SK-N-SH (cell line): ENCODE measurements around the gene SLC29A1. TPM values are rescaled to one million over a fixed set of nuclear protein-coding genes. Genes with fewer than 3 reads are reported as not detected.

ENCODE experiments used
- CTCF ChIA-PET: fragments of 300-600, 350-600 bp; formaldehyde crosslinking; extraction: SDS; loops from one replicate; lab custom pipeline; 2021; lab: Yijun Ruan, JAX
- POLR2A ChIA-PET: fragments of 350-600 bp; sonication (Branson Sonifier 250); formaldehyde crosslinking; extraction: SDS; loops from one replicate; lab custom pipeline; 2020; ENCODE audit warnings: antibody characterized with exemption, inconsistent platforms; lab: Yijun Ruan, JAX
- DNase-seq: peaks from one replicate; pipeline ENCODE4 v3.0.0; 2012
- H2AFZ ChIP-seq: fragments of 200-600 bp; sonication (generic); 2 replicates; pipeline ENCODE4 v1.8.1; 2016; ENCODE audit warnings: antibody characterized with exemption, mild to moderate bottlenecking, low read depth
- H3F3A ChIP-seq: fragments of 200-600 bp; sonication (generic); replicated peaks from 2 replicates; pipeline ENCODE3; 2016; ENCODE audit warnings: antibody characterized with exemption, mild to moderate bottlenecking; ENCODE audit not compliant: insufficient read depth
- H3K27ac ChIP-seq, 2 experiments: fragments of 200-500 bp in 1 of 2; fragments of 200-600 bp in 1 of 2; sonication (Bioruptor generic) in 1 of 2; sonication (generic), shearing (Covaris generic) in 1 of 2; 2 replicates each; pipeline versions ENCODE4 v1.5.1 to v1.6.1; 2014 to 2016; ENCODE audit warnings: low read depth in 2 of 2, inconsistent platforms in 1 of 2, low read length in 1 of 2, mild to moderate bottlenecking in 1 of 2, mixed read lengths in 1 of 2
- H3K27me3 ChIP-seq: fragments of 200-600 bp; sonication (generic), shearing (Covaris generic); 2 replicates; pipeline ENCODE4 v1.6.1; 2016; ENCODE audit warnings: mixed run types; ENCODE audit not compliant: insufficient read depth
- H3K36me3 ChIP-seq, 2 experiments: fragments of 200-500 bp in 1 of 2; fragments of 200-600 bp in 1 of 2; sonication (Bioruptor generic) in 1 of 2; sonication (generic) in 1 of 2; replicated peaks in 1 of 2; 2 replicates each; pipeline versions ENCODE3 to v1.5.1; 2014 to 2016; ENCODE audit warnings: low read length in 1 of 2, mild to moderate bottlenecking in 1 of 2; ENCODE audit not compliant: insufficient read depth in 2 of 2, control insufficient read depth in 1 of 2
- H3K4me1 ChIP-seq, 2 experiments: fragments of 200-500 bp in 1 of 2; fragments of 200-600 bp in 1 of 2; sonication (Bioruptor generic) in 1 of 2; sonication (generic), shearing (Covaris generic) in 1 of 2; 2 replicates each; pipeline versions ENCODE4 v1.5.1 to v1.6.1; 2014 to 2016; ENCODE audit warnings: low read depth in 1 of 2, low read length in 1 of 2, mixed run types in 1 of 2; ENCODE audit not compliant: insufficient read depth in 2 of 2, control insufficient read depth in 1 of 2
- H3K4me2 ChIP-seq: fragments of 200-600 bp; sonication (generic), shearing (Covaris generic); 2 replicates; pipeline ENCODE4 v1.6.1; 2017; ENCODE audit warnings: mixed run types
- H3K4me3 ChIP-seq, 2 experiments: fragments of 200-500 bp in 1 of 2; fragments of 200-600 bp in 1 of 2; sonication (Bioruptor generic) in 1 of 2; sonication (generic), shearing (Covaris generic) in 1 of 2; 2 replicates each; pipeline versions ENCODE4 v1.5.1 to v1.8.1; 2014 to 2016; ENCODE audit warnings: low read depth in 2 of 2, inconsistent platforms in 1 of 2, low read length in 1 of 2, mild to moderate bottlenecking in 1 of 2, mixed read lengths in 1 of 2, moderate library complexity in 1 of 2
- H3K79me2 ChIP-seq: fragments of 200-600 bp; sonication (generic); 2 replicates; pipeline ENCODE4 v1.8.1; 2017; ENCODE audit warnings: mild to moderate bottlenecking; ENCODE audit not compliant: insufficient read depth
- H3K9ac ChIP-seq: fragments of 200-600 bp; sonication (generic); 2 replicates; pipeline ENCODE4 v1.6.1; 2017; ENCODE audit warnings: mixed run types
- H3K9me2 ChIP-seq: fragments of 200-600 bp; sonication (generic); 2 replicates; pipeline ENCODE4 v1.6.1; 2017; ENCODE audit warnings: mixed run types
- H3K9me3 ChIP-seq: fragments of 200-600 bp; sonication (generic); 2 replicates; pipeline ENCODE4 v1.6.1; 2017; ENCODE audit warnings: mixed run types, mild to moderate bottlenecking, moderate library complexity
- H4K20me1 ChIP-seq: fragments of 200-600 bp; sonication (generic); 2 replicates; pipeline ENCODE4 v1.6.1; 2017; ENCODE audit warnings: mild to moderate bottlenecking, mixed run types; ENCODE audit not compliant: insufficient read depth
- FOSL2 ChIP-seq: IDR thresholded peaks from 2 replicates; pipeline ENCODE4 v1.4.0; 2012; ENCODE audit warnings: low read depth, mild to moderate bottlenecking, moderate library complexity, borderline replicate concordance
- FOXJ3 ChIP-seq: sonication (generic); formaldehyde crosslinking; IDR thresholded peaks from 2 replicates; pipeline ENCODE4 v1.5.1; 2020; ENCODE audit warnings: mild to moderate bottlenecking, missing genetic modification reagents
- FOXM1 ChIP-seq: IDR thresholded peaks from 2 replicates; pipeline ENCODE4 v1.4.0; 2012; ENCODE audit warnings: low read depth, mild to moderate bottlenecking
- GATA2 ChIP-seq: sonication (generic); formaldehyde crosslinking; IDR thresholded peaks from 2 replicates; pipeline ENCODE4 v1.5.0; 2020; ENCODE audit warnings: mild to moderate bottlenecking, missing genetic modification reagents
- JUND ChIP-seq: IDR thresholded peaks from 2 replicates; pipeline ENCODE4 v1.4.0; 2012
- MAX ChIP-seq: IDR thresholded peaks from 2 replicates; pipeline ENCODE4 v1.4.0; 2012; ENCODE audit warnings: low read depth
- MEF2A ChIP-seq: IDR thresholded peaks from 2 replicates; pipeline ENCODE4 v1.4.0; 2012; ENCODE audit warnings: low read depth, borderline replicate concordance
- MXI1 ChIP-seq: IDR thresholded peaks from 2 replicates; pipeline ENCODE4 v1.6.1; 2012; ENCODE audit warnings: mild to moderate bottlenecking, low read depth, low read length, improper control_type of control experiment
- NFIC ChIP-seq: IDR thresholded peaks from 2 replicates; pipeline ENCODE4 v1.4.0; 2012; ENCODE audit warnings: borderline replicate concordance
- PBX3 ChIP-seq: IDR thresholded peaks from 2 replicates; pipeline ENCODE4; 2012
- RAD21 ChIP-seq: IDR thresholded peaks from 2 replicates; pipeline ENCODE4 v1.6.1; 2012; ENCODE audit warnings: mild to moderate bottlenecking, low read length
- RCOR1 ChIP-seq: fragments of 150-350 bp; IDR thresholded peaks from 2 replicates; pipeline ENCODE4 v1.6.1; 2017; ENCODE audit warnings: antibody characterized with exemption, low read length
- RXRA ChIP-seq: IDR thresholded peaks from 2 replicates; pipeline ENCODE4 v1.4.0; 2012; ENCODE audit warnings: low read depth, mild to moderate bottlenecking, borderline replicate concordance
- TAF1 ChIP-seq: IDR thresholded peaks from 2 replicates; pipeline ENCODE4 v1.6.1; 2012; ENCODE audit warnings: low read depth, mild to moderate bottlenecking, low read length, moderate library complexity, borderline replicate concordance
- TCF12 ChIP-seq: IDR thresholded peaks from 2 replicates; pipeline ENCODE4 v1.4.0; 2012
- WGBS: methylation state at CpG from one replicate; pipeline ENCODE4 v1.1.6; 2017; ENCODE audit warnings: low lambda C conversion rate; 5-methylcytosine and 5-hydroxymethylcytosine counted together
- polyA plus RNA-seq, 3 experiments: library from polyadenylated mRNA; depleted of rRNA; stranded (reverse); fragments of >200 nt; gene quantifications; 2 replicates each; pipeline ENCODE4 v1.2.3, GENCODE V29; 2012
- TF ChIP-seq, protein P1 (sequence below): IDR thresholded peaks from 2 replicates; pipeline ENCODE4 v1.4.0; 2012; ENCODE audit warnings: low read depth, borderline replicate concordance
- TF ChIP-seq, protein P2 (sequence below): fragments of 150-350 bp; IDR thresholded peaks from 2 replicates; pipeline ENCODE4 v1.6.1; 2016; ENCODE audit warnings: mild to moderate bottlenecking, low read depth, low read length
- TF ChIP-seq, protein P3 (sequence below): fragments of 150-350 bp; IDR thresholded peaks from 2 replicates; pipeline ENCODE4 v1.6.1; 2017; ENCODE audit warnings: antibody characterized with exemption, low read length, low read depth, borderline replicate concordance

Gene SLC29A1
- polyA plus RNA-seq, 1 of the 3 experiments (the other 2 are of a cell fraction) = 44.5 TPM

GRCh38 chr6:44277763-44278162 lies 54.4 kb downstream of the SLC29A1 start:
- no peaks in the 10 kb centered on the region; a peak in 1 of 4 replicates for H3K4me1 ChIP-seq
- H4K20me1 ChIP-seq = no peaks in the 10 kb centered on the region
- H2AFZ ChIP-seq = no peak overlapping the region
- H3K4me3 ChIP-seq = no peak overlapping the region
- TF ChIP-seq TAF1 (no peak), MAX (no peak), FOXJ3 (no peak), NFIC (no peak), RAD21 (no peak), RCOR1 (no peak), PBX3 (no peak), GATA2 (no peak), FOSL2 (no peak), TCF12 (no peak)
- TF ChIP-seq, protein P1, sequence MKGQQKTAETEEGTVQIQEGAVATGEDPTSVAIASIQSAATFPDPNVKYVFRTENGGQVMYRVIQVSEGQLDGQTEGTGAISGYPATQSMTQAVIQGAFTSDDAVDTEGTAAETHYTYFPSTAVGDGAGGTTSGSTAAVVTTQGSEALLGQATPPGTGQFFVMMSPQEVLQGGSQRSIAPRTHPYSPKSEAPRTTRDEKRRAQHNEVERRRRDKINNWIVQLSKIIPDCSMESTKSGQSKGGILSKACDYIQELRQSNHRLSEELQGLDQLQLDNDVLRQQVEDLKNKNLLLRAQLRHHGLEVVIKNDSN = no peak
- TF ChIP-seq, protein P2, sequence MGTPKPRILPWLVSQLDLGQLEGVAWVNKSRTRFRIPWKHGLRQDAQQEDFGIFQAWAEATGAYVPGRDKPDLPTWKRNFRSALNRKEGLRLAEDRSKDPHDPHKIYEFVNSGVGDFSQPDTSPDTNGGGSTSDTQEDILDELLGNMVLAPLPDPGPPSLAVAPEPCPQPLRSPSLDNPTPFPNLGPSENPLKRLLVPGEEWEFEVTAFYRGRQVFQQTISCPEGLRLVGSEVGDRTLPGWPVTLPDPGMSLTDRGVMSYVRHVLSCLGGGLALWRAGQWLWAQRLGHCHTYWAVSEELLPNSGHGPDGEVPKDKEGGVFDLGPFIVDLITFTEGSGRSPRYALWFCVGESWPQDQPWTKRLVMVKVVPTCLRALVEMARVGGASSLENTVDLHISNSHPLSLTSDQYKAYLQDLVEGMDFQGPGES = no peak
- TF ChIP-seq, protein P3, sequence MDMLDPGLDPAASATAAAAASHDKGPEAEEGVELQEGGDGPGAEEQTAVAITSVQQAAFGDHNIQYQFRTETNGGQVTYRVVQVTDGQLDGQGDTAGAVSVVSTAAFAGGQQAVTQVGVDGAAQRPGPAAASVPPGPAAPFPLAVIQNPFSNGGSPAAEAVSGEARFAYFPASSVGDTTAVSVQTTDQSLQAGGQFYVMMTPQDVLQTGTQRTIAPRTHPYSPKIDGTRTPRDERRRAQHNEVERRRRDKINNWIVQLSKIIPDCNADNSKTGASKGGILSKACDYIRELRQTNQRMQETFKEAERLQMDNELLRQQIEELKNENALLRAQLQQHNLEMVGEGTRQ = no peak
- H3K9me2 ChIP-seq = no peaks in the 10 kb centered on the region
- H3K9me3 ChIP-seq = no peaks in the 10 kb centered on the region
- no peaks in the 10 kb centered on the region for H3K36me3 ChIP-seq
- WGBS = 61% methylated on average over 7 of the region's 7 CpGs
- no peak overlapping the region for H3K4me2 ChIP-seq
- no peaks in the 10 kb centered on the region for H3F3A ChIP-seq
- no peak overlapping the region for H3K27ac ChIP-seq
- DNase-seq = no peak
- no peaks in the 10 kb centered on the region for H3K79me2 ChIP-seq
- no peak overlapping the region for H3K9ac ChIP-seq
- CTCF ChIA-PET = interaction anchor here (0.7 to 2.0 kb wide), 7 partner anchors 10 to 178 kb away, joined by 3 to 11 read pairs (median 4); partner anchors contain the start of gene AARS2
- H3K27me3 ChIP-seq = no peaks in the 10 kb centered on the region
- POLR2A ChIA-PET = no interaction called here

DNA sequence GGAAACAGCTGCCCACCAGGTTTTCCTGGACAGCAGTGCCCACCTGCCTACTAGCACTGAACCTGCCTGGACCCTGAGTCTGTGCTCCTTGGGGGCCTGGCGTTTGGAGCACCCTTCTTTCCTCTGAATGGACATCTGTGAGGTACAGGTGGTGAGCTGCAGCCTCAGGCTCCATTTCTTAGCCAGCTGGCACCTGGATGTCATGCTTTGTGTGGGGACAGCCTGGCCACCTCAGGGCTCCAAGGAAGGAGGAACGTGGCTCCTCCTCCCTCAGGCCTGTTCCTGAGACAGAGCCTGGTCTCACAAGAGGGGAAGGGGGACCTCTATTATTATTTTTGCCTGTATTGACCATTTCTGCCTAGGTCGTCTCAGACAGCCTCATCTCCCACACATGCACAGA lies 54.9 kb downstream of the SLC29A1 start:
- Histone ChIP-seq H3K4me3 (no peak overlapping the region), H2AFZ (no peak overlapping the region), H3K4me1 (no peaks in the 10 kb centered on the region), H4K20me1 (no peaks in the 10 kb centered on the region), H3K36me3 (no peaks in the 10 kb centered on the region), H3K9me2 (no peaks in the 10 kb centered on the region), H3F3A (no peaks in the 10 kb centered on the region), H3K79me2 (no peaks in the 10 kb centered on the region), H3K27me3 (no peaks in the 10 kb centered on the region), H3K4me2 (no peak overlapping the region), H3K9me3 (no peaks in the 10 kb centered on the region), H3K27ac (no peak overlapping the region), H3K9ac (no peak overlapping the region)
- ChIA-PET POLR2A (no interaction called here), CTCF (interaction anchor here (0.9 to 2.0 kb wide), 6 partner anchors 10 to 178 kb away, joined by 3 to 11 read pairs (median 4); partner anchors contain the start of gene AARS2)
- WGBS = 32% methylated on average over 1 of the region's 3 CpGs
- DNase-seq = no peak
- TF ChIP-seq, protein P2 = no peak
- TF ChIP-seq, protein P1 = no peak
- TF ChIP-seq RCOR1 = no peak
- no peak for TF ChIP-seq JUND
- TF ChIP-seq MXI1 = no peak
- TF ChIP-seq MEF2A = no peak
- no peak for TF ChIP-seq RXRA
- no peak for TF ChIP-seq GATA2
- no peak for TF ChIP-seq RAD21
- TF ChIP-seq FOXM1 = no peak
